Epithelial cell of prostate (primary cell): ENCODE measurements around the gene SLC2A5.
"Not testable (repeated sequence)": the region's sequence is repeated elsewhere in the genome, so short reads cannot be mapped to it uniquely, and the experiment has no call there.

Experiments
- DNase-seq: peaks from one replicate; pipeline ENCODE4 v3.0.0-alpha.2; 2011; ENCODE audit warnings: low read depth, low spot score
- H3K27ac ChIP-seq: fragments of 450-650 bp; 2 replicates; pipeline ENCODE4 v1.5.1; 2017; ENCODE audit warnings: mild to moderate bottlenecking

Gene SLC2A5

DNA sequence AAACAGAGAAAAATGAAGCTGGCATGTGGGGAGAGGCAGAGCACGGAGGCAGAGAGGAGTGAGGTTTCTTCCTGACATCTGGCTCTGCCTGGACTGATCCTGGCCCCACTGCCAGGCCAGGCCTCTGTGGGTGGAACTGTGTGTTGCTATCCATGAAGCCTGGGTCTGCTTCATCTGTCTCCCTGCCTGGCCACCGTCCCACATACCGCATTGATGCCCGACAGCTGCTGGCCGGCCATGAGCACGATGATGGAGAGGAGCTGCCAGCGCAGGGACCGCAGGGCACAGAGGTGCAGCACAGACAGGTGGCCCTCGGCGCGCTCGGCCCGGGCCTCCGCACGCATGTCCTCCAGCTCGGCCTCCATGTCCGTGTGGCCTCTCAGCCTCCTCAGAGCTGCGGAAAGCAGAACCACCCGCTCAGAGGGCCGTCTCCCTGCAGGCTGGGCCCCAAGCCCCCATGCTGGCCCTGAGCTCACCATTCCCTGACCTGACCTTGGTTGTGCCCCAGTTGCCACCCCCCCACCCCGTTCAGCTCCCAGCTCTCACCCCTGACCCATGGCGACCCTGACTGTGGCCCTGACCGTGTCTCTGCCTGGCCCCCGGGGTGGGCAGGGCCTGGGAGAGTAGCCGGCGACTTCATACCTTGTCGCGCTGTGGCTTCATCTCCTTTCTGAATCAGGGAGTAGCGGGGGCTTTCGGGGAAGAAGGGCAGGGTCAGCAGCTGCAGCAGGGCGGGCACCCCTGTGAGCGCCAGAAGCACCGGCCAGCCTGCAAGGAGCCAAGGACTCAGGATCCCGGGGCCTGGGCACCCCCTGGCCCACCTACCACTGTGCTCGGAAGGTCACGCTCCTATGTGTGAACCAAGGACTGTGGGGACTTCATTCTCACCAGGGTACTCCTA, 54.7 kb downstream of the SLC2A5 start:
- no peak for DNase-seq
- H3K27ac ChIP-seq = no peak overlapping the region

DNA sequence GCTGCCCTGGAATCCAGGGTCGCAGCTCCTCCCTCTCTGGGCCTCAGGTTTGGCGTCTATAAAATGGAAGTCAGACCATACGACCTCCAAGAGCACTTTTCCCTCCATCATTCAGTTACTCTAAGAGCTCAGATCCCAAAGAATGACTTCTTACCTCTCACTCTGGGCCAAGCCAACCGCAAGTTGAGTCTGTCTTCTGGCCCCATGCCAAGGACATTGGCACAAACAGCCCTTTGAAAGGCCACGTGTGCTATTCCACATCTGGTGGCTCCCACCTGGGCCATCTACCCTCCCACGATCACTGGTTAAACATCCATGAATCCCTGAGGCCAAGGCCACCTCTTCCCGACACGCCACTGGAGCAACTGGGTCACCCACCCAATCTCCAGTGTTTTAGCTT, 55.6 kb downstream of the SLC2A5 start:
- no peak overlapping the region for H3K27ac ChIP-seq
- DNase-seq = no peak

DNA sequence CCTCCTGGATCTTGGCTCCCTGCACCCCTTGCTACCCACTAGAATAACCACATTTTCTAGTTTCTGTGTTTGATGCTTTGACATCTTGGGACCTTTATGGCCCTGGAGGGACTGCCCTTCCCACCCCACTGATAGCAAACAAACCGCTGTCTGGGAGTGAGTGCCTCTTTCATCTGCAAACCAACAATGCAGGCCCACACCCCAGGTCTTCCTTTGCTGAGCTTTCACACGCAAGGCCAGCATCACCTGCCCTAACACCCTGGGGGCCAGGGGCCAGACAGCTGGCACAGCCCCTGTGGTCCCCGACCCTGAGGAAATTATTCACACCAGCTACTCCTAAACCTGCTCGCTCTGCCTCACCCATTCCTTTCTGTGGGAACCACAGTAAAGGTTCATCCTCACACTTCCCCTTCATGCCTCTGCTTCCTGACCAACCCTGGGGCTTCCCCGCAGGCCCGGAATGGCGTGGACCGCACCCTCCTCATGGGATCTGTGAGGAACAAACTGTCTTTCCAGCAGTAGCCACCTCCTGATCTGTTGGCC, 58.6 kb downstream of the SLC2A5 start:
- H3K27ac ChIP-seq = no peak overlapping the region
- no peak for DNase-seq

DNA sequence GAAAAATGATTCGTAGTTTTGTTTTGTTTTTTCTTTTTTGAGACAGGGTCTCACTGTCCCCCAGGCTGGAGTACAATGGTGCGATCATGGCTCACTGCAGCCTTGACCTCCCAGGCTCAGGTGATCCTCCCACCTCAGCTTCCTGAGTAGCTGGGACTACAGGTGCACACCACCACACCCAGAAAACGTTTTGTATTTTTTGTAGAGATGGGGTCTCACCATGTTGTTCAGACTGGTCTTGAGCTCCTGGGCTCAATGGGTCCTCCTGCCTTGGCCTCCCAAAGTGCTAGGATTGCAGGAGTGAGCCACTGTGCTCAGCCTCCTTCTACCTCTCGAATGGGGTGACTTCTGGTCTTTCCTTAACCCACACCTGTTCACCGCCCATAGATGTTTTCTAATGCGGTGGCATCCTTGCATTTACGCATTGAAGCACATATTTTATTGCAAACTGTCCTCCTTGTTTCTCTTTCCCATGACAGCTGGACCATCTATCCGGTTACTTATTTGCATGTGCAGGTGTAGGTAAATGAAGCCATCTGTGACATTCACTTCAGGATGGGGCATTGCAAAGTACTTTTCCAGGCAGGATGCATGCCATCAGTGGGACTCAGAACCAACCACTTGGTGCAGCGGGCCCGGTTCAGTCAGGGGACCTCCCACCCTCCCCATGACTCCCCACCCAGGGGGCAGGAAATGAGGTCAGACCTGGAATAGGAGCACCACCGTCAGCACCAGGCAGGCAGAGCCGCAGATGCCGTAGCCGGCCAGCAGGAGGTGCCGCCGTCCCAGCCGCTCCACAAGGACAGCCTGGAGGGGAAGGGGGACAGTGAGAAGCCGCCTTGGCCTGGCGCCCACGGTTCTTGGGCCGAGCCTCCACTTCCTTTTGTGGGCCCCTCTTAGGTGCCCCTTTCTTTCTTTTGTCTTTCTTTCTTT, 59.7 kb downstream of the SLC2A5 start:
- DNase-seq = no peak
- no peak overlapping the region for H3K27ac ChIP-seq

DNA sequence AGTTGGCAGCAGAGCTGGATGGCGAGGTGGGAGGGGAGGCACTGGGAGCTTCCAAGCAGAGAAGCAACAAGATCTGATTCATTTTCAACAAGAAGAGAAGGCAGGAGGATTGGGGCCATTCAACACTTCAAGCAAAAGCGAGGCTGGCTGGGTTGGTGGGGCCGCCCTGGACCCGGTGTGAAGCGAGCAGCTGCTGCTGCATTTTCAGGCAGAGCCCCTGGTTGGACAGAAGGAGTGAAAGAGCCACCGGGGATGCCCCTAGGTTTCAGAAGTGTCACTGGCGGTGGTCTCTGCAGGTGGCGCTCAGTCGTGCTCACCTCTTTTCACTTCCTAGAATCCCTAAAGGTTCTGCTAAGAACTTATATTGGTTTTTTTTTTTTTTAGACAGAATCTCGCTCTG, 61.2 kb downstream of the SLC2A5 start:
- no peak for DNase-seq
- no peak overlapping the region for H3K27ac ChIP-seq

DNA sequence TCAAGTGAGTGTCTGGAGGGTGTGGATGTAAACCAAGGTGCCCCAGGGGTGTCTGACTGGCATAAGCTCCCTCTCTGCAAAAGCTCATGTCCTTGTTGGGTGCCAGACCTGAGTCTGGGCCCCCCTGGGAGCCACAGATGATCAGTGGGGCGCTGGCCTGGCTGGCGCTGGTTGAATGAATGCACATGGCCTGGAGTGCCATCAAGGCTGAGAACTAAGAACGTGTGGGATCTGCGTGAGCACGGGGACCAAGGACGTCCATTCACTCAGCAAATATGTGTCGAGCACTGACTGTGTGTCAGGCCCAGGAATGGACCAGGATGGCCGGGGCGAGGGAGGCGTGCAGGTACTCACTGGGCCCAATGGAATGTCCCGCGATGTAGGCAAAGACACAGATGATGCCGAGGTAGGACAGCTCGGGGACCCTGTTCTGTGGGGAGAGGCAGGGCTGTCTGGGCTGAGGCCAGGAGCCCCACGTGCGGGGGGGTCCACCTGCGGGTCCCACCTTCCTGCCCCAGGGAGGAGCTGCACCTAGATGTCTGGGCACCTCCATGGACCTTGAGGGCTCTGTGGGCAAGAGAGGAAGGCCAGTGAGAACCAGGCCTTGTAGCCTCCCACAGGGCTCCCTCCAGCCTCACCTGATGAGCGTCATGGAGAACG, 62.3 kb downstream of the SLC2A5 start:
- DNase-seq = no peak
- H3K27ac ChIP-seq = no peak overlapping the region

DNA sequence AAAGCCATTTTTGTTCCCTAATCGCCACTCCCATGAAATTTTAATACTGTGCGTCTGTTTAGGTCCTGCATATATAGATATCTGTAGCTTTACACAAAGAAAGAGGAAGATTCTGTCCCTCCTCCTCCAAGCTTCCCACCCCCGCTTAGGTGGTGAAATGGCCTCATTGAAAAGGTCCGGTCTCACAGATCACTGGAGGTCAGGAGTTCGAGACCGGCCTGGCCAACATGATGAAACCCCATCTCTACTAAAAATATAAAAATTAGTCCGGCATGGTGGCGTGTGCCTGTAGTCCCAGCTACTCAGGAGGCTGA, 64.1 kb downstream of the SLC2A5 start:
- H3K27ac ChIP-seq = no peak overlapping the region
- DNase-seq = no peak

DNA sequence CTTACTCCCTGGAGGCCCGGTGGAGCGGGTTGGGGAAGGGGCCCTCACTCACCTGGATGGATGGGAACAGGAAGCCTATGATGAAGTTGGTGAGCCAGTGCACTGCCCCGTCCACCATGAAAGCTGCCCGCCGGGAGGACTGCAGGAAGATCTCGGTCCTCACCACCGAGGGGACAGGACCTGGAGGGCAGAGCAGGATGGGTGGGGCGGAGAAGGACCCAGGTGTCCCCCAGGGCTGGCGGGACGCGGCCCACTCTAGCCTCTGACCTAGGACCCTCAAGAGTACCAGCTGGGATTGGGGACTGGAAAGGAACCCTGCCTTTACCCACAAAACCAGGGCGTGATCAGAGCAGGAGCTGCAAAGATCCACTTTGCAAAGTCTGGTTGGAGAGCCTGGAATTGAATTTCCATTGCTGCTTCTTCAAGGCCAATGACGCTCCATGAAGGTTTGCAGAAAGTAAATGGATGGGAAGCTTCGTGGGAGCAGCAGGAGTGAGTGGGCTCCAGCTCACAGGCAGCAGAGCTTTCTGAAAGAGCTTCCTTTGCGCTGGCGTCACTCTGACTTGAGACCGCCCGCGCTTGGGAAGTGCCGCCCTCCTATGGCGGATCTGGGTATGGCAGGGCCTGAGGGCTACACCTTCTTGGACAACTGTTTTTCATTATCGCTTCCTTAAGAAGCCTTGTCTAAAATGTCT, 64.6 kb downstream of the SLC2A5 start:
- no peak overlapping the region for H3K27ac ChIP-seq

DNA sequence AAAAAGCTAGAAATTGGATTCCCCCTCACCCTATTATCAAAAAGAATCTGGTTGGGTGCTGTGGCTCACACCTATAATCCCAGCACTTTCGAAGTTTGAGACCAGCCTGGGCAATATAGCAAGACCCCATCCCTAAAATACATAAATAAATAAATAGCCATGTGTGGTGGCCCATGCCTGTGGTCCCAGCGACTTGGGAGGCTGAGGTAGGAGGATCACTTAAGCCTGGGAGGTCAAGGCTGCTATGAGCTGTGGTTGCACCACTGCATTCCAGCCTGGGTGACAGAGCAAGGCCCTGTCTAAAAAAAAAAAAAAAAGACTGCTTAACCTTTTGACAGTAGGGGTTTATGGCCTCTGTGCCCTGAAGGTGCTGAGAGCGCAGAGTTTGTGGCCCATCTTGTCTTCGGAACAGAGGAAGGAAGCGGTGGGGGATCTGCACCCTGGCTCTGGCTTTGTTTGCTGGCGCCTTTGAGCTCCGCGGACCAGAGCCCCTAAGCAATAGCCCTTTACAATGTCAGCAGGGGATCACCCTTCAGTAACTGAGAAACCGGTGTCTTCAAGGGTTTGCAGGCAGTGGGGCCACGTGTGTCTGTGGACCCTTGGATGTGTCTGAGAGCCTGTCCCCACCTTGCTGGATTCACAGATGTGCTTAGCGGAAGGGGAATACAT, 65.3 kb downstream of the SLC2A5 start:
- DNase-seq = no peak
- no peak overlapping the region for H3K27ac ChIP-seq

More for the DNA sequence above, 64.6 kb downstream of the SLC2A5 start:
- no peak for DNase-seq

DNA sequence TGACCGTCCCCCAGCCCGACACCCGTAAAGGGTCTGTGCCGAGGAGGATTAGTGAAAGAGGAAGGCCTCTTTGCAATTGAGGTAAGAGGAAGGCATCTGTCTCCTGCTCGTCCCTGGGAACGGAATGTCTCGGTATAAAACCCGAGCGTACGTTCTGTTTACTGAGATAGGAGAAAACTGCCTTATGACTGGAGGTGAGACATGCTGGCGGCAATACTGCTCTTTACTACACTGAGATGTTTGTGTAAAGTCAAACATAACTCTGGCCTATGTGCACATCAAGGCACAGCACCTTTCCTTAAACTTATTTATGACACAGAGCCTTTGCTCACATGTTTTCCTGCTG, 67.2 kb downstream of the SLC2A5 start:
- peak overlapping the region; percentile 67 for H3K27ac ChIP-seq
- DNase-seq = not testable (repeated sequence)

DNA sequence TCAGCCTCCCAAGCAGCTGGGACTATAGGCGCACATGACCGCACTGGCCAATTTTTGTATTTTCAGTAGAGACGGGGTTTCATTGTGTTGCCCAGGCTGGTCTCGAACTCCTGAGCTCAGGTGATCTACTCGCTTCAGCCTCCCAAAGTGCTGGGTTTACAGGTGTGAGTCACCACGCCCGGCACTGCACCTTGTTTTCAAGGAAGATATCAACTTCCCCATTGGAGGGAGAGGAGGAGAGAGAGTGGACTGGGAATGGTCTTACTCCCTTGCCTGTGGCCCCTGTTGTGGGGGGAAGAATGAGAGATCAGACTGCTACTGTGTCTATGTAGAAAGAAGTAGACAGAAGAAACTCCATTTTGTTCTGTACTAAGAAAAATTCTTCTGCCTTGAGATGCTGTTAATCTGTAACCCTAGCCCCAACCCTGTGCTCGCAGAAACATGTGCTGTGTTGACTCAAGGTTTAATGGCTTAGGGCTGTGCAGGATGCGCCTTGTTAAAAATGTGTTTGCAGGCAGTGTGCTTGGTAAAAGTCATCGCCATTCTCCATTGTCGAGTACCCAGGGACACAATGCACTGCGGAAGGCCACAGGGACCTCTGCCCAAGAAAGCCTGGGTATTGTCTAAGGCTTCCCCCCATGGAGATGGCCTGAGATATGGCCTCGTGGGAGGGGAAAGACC, 67.8 kb downstream of the SLC2A5 start:
- DNase-seq = peak; percentile 65

DNA sequence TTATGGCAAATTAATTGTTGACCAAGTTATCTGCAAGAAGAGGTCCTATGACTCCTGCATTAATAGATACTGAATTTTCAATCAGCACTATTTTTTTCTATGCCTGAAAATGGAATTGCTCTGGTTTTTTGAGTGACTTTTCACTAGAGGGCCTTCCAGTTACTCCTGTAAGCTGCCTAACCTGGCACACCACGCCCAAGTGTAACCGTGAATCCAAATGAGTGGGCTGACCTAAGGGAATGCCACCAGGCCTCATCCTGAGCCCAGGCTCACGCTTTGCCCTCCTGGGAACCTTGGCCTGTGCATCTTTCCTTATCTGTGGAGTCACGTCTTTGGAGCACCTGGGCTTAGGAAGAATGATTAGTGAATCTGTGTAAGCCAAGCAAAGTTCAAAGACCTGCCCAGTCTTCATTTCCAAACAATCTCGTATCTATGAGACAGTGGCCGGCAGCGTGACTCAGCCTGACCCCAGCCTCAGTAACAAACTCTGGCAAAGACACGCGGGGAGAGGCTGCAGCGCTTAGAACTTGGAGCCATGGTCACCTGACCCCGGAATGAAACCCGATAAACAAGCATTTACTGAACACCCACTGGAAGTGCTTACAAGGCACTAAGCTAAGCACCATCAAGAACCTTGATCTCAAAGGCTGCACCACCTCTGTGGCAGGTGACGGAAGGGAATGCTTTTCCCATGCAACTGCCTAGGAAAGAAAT, 75.3 kb downstream of the SLC2A5 start:
- DNase-seq, H3K27ac ChIP-seq: not testable (repeated sequence)

More for the DNA sequence above, 67.8 kb downstream of the SLC2A5 start:
- peak overlapping the region; percentile 67 for H3K27ac ChIP-seq

DNA sequence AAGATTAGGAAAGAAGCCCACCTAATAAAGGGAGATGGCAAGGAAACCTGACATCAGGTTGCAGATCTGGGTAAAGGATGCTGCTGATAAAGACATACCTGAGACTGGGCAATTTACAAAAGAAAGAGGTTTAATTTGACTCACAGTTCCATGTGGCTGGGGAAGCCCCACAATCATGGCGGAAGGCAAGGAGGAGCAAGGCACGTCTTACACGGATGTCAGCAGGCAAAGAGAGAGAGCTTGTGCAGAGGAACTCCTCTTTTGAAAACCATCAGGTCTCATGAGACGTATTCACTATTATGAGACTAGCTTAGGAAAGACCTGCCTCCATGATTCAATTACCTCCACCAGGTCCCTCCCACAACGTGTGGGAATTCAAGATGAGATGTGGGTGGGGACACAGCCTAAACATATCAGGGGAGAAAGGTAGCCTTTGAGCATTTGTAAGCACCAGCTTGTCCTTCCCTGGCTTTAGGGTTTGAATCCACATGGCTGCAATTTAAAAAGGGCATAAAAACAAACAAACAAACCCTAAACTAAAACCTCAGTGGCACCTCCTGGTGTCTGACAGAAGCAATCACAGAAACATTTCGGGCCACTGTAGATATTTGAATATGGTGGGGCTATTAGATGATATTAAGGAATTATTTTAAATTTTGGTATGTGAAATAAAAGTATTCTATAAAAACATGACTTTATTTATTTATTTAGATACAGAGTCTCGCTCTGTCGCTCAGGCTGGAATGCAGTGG, 76.3 kb downstream of the SLC2A5 start:
- no peak overlapping the region for H3K27ac ChIP-seq
- no peak for DNase-seq

DNA sequence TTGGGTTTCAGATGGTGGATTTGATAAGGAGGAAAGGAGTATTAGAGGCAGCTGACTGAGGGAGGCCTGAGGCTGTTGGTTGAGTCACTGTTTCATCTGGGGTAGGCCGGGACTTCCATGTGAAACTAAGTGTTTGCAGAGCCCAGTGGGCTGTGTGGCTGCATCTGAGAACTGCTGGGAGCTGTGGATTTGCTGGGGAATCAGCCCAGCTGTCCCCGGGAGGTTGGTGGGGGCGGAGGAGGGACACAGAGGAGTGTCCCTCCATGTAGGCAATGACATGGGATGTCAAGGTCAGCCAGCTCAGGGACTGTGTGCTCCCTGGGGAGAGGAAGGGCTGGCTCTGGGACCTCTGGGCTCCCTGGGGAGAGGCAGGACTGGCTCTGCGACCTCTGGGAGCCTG, 79.6 kb downstream of the SLC2A5 start:
- DNase-seq = no peak
- H3K27ac ChIP-seq = no peak overlapping the region

DNA sequence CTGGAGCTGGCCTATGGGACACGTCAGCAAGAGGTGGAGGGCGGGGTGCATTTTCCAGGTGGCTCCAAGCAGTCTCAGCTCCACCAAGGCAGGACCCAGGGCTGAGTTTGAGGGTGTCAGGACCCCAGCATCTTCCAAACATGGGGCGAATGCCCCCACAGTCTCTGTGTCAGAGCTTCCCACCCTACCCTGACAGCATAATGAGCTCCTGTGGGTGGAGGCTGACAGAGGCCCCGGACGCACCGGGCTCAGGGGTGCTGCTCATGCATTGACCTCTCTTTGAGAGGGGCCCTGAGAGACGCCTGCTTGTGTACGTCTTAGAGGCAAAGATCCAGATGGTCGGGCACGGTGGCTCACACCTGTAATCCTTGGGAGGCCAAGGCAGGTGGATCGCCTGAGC, 80.4 kb downstream of the SLC2A5 start:
- H3K27ac ChIP-seq = no peak overlapping the region
- DNase-seq = no peak

DNA sequence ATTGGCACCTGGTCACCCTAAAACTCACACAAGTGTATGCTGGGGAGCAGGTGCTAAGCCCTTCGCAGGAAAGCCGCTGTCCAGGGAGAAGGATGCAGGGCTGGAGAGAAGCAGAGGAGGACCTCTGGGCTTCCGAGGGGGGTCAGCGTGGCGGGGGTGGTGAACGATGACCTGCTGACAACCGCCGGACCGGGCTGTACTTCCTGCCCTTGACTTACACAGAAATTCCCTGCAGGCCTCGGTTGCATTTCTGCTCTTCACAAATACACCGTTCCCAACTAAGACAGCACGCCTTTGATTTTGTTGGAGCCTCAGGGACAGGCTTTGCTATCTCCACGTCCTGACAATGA, 80.8 kb downstream of the SLC2A5 start:
- no peak for DNase-seq
- H3K27ac ChIP-seq = no peak overlapping the region

DNA sequence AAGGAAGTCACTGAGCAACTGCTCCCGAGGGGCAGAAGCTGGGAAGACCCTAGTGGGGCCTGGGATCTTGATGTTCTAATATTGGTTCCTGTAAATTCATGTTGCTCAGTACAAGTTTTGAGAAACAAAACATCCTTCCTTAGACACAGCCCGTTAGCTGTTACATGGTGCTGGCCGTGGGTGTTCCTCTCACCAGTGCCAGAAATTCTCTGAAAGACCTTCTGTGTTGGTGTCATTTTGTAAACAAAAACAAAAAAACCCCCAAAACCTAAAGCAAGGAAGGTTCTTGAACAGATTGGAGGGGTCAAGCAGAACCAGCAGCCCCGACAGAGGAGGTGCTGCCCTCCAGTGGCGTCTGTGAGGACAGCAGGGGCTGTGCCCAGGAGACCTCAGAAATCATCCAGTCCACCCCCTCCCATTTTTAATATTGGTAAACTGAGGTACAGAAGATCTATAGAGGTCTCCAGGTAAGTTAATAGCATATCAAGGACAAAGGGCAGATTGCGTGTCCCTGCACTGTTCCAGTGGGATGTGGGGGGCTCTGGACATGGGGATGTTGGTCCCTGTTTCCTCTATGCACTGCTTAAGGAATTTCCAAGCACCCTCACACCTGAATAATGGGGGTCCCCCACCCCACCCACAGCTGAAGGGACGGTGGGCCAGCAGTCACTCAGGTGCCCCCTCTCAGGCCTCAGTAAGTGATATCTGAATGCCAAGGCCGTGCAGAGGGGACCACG, 81.4 kb downstream of the SLC2A5 start:
- H3K27ac ChIP-seq = no peak overlapping the region
- no peak for DNase-seq
